Large intestine (tissue), 3 donors: ENCODE results near the gene PTPRM. TPM values are rescaled to one million over a fixed set of nuclear protein-coding genes. Genes with fewer than 3 reads are reported as not detected.

ENCODE experiments used
- DNase-seq, 2 donors: peaks; one replicate each; pipeline versions ENCODE4 v3.0.0 to v3.0.0-alpha.2; 2013
- H3K27ac ChIP-seq: one replicate; pipeline ENCODE4 v1.5.1; 2013; ENCODE audit warnings: low read length
- H3K27me3 ChIP-seq: 2 replicates; pipeline ENCODE4 v1.6.1; 2013; ENCODE audit warnings: low read length; ENCODE audit not compliant: control insufficient read depth, insufficient read depth
- H3K36me3 ChIP-seq: 2 replicates; pipeline ENCODE4 v1.6.1; 2013; ENCODE audit warnings: low read length; ENCODE audit not compliant: control insufficient read depth, insufficient read depth
- H3K4me1 ChIP-seq: one replicate; pipeline ENCODE4 v1.6.1; 2013; ENCODE audit warnings: low read length; ENCODE audit not compliant: control insufficient read depth, insufficient read depth
- H3K4me3 ChIP-seq: one replicate; pipeline ENCODE4 v1.5.1; 2013; ENCODE audit warnings: low read length
- H3K9me3 ChIP-seq: one replicate; pipeline ENCODE4 v1.6.1; 2013; ENCODE audit warnings: mild to moderate bottlenecking, low read depth, low read length, moderate library complexity; ENCODE audit not compliant: control insufficient read depth
- WGBS: methylation state at CpG from one replicate; pipeline ENCODE4 v1.1.5; 2013; ENCODE audit warnings: low lambda C conversion rate; ENCODE audit not compliant: insufficient coverage; 5-methylcytosine and 5-hydroxymethylcytosine counted together
- polyA plus RNA-seq: library from polyadenylated mRNA; unstranded; fragments of 120-200 nt; gene quantifications from one replicate; pipeline ENCODE4 v1.2.1, GENCODE V29; 2013

PTPRM gene
- polyA plus RNA-seq, 1 donor, result 27.2 TPM

DNA sequence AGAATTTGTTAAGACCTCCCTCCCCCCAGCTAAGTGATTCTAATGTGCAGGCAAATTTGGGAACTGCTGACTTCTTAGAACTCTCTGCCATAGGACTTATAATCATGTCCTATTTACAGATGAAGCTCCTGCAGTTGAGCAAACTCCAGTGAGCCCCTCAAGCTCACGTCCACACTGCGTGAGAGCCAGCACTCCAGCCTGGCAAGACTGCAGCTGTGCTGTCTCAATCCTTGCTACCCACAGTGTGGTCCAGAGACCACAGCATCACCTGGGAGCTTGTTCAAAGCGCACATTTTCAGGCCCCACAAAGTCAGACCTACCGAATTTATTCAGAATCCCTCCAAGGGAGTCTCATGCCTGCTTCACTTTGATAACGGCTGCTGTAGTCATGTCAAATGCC lies 799.0 kb downstream of the PTPRM start:
- H3K9me3 ChIP-seq, result peaks cover 2% of the 10 kb centered on the region
- H3K4me1 ChIP-seq, result peaks cover 4% of the 10 kb centered on the region
- no peak overlapping the region for H3K4me3 ChIP-seq
- no peak for DNase-seq
- no peaks in the 10 kb centered on the region for H3K36me3 ChIP-seq
- WGBS, result no CpG with 5 or more reads among the region's 5 CpGs
- H3K27ac ChIP-seq, result no peak overlapping the region
- peaks cover 29% of the 10 kb centered on the region for H3K27me3 ChIP-seq

DNA sequence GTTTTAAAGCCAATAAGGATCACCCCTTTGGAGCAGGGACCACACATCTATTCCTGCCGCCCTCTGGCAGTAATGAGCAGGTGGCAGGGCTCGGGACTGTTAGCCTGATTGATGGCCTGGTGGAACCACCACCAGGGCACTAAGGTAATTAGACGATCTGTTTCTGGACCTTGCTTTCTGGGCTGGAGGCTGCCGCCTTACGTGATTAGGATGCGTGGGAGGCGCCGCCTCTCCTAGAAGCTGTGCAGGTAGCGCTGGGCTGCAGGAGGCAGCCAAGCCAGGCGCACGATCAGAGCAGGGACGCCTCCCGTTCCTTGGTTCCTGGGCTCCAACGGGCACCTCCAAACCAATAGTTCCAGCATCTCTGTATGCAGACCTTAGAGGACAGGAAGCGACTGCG lies 799.5 kb downstream of the PTPRM start:
- H3K27ac ChIP-seq, result no peak overlapping the region
- H3K27me3 ChIP-seq, result peaks cover 29% of the 10 kb centered on the region
- peaks cover 4% of the 10 kb centered on the region for H3K4me1 ChIP-seq
- WGBS, result no CpG with 5 or more reads among the region's 16 CpGs
- no peak overlapping the region for H3K4me3 ChIP-seq
- DNase-seq, result peak in 1 of 2 donors; percentile 9
- peaks cover 2% of the 10 kb centered on the region for H3K9me3 ChIP-seq
- peaks cover 2% of the 10 kb centered on the region for H3K36me3 ChIP-seq

DNA sequence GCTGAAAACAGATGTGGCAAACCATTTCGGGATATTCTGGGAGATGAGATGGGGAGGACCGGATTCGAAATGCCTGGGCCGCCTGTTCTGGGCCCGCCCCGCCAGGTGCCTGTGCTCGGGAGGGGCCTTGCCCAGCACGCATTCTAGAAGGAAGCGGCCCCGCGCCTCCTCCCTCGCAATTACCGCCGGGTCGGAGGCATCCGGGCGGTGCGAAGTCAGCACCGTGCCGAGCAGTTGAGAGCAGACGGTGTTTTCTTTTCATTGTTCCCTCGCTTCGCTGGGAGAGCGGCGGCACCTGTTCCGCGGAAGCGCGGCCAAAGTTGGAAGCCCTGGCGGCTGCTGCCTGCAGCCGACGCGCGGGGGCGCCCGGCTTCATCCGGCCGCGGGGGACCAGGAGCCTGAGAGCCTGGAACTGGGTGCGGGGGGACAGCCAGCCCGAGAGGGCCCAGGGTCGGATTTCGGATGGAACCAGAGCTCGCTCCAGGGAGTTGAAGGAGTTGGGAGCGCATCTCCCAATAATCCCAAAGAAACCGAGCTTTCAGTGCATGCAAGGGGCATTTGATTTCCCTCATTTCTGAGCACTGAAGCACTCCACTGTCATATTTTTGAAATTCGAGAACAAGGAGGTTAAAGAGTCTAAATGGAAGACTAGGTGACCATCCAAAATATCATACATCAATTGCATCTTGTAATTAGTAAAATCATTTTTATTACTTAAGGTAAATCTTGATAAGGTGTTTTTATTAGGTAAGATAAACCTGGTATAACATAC lies 800.3 kb downstream of the PTPRM start:
- WGBS, result 100% methylated on average over 1 of the region's 47 CpGs
- DNase-seq, result peak; percentile 11 to 57
- H3K4me3 ChIP-seq, result no peak overlapping the region
- H3K4me1 ChIP-seq, result peaks cover 4% of the 10 kb centered on the region
- peaks cover 2% of the 10 kb centered on the region for H3K9me3 ChIP-seq
- no peak overlapping the region for H3K27ac ChIP-seq
- H3K36me3 ChIP-seq, result peaks cover 2% of the 10 kb centered on the region
- H3K27me3 ChIP-seq, result peaks cover 29% of the 10 kb centered on the region

DNA sequence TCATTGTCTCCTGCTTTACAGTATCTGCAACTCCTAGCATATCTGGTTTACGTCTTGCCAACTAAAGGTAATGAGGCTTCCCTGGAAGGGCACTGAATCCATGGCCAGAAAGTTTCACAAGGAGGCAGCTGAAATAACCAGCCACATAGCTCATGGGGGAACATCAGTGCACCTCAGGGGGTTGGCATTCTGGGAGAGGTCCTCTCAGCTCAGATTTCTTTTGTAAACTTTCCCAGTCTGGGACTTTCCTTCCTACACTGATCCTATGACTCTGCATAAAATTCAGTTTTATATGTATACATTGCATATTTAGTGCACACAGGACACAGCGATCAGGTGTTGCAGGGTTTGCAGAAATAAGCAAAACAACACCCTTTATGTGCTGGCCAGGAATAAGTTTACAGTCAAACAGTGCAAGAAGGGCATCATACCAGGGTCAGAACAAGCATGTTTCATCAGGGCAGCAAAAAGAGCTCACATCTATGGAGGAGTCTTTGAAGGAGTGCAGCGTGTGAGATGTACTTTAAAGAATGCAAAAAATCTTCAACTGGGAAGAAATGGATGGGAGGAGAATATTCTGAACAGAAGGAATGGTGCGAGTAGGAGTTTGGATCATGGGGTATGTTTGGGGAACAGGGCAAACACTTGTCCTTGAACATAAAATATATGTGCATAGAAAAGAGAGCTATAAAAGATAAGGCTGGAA lies 801.5 kb downstream of the PTPRM start:
- H3K36me3 ChIP-seq, result peaks cover 2% of the 10 kb centered on the region
- peaks cover 4% of the 10 kb centered on the region for H3K4me1 ChIP-seq
- H3K27me3 ChIP-seq, result peaks cover 29% of the 10 kb centered on the region
- 100% methylated on average over 2 of the region's 4 CpGs for WGBS
- no peak overlapping the region for H3K4me3 ChIP-seq
- no peak for DNase-seq
- no peak overlapping the region for H3K27ac ChIP-seq
- H3K9me3 ChIP-seq, result peaks cover 2% of the 10 kb centered on the region

DNA sequence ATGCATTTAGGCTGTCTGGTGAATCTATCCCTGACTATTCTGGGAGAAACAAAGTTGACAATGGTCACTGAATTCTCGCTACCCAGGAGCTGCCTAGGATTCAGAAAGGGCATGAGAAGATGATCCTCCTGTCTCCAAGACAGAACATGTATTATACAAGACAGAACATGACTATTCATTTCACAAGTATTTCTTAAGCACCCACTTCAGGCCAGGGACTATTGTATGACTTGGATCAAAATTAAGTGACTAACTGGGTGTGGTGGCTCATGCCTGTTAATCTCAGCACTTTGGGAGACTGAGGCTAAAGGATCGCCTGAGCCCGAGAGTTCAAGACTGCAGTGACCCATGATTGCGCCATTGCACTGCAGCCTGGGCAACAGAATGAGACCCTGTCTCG lies 806.4 kb downstream of the PTPRM start:
- H3K27me3 ChIP-seq, result peaks cover 5% of the 10 kb centered on the region
- no peaks in the 10 kb centered on the region for H3K4me1 ChIP-seq
- H3K27ac ChIP-seq, result no peak overlapping the region
- no CpG with 5 or more reads among the region's 5 CpGs for WGBS
- no peak for DNase-seq
- no peak overlapping the region for H3K4me3 ChIP-seq
- no peaks in the 10 kb centered on the region for H3K9me3 ChIP-seq
- H3K36me3 ChIP-seq, result peaks cover 6% of the 10 kb centered on the region

DNA sequence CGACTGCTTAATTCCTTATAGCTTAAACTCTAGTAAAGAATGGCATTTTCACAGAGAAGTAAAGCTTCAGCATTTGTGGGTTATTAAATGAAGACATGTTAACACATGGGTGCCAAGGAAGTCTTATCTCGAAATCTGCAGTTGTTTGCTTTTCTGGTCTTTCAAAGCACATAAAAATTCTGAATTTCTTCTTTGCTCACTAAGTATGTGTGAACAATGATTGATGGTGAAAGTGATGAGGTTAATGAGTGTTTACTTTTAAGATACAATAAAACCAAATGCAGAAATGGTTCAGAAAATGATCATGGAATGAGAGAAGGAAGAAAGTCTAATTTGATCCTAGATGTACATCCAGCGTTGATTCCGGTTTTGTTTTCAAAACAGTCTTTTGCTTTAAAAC lies 807.6 kb downstream of the PTPRM start:
- WGBS, result 100% methylated on average over 2 of the region's 4 CpGs
- no peaks in the 10 kb centered on the region for H3K9me3 ChIP-seq
- no peak for DNase-seq
- H3K36me3 ChIP-seq, result peaks cover 12% of the 10 kb centered on the region
- H3K27ac ChIP-seq, result no peak overlapping the region
- H3K27me3 ChIP-seq, result peaks cover under 1% of the 10 kb centered on the region
- H3K4me3 ChIP-seq, result no peak overlapping the region
- H3K4me1 ChIP-seq, result no peaks in the 10 kb centered on the region

DNA sequence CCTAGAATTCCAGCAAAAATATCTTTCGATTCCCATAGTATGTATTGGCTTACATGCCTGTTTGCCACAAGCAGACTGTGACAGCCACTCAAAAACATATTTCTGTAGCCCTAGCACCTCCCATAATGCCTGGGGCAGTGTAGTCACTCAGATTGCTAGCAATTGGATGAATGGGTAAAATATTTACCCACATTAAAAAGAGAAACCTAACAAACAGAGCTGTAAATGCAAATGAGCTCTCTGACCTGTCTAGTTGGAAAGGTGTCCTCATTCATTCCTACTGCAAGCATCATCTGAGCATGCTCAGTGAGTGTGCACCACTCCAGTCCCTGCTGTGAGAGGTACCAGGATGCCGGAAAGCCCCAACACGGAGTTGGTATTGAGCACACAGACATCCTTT lies 808.1 kb downstream of the PTPRM start:
- H3K36me3 ChIP-seq, result peaks cover 12% of the 10 kb centered on the region
- no CpG with 5 or more reads among the region's 3 CpGs for WGBS
- no peaks in the 10 kb centered on the region for H3K27me3 ChIP-seq
- H3K4me3 ChIP-seq, result no peak overlapping the region
- DNase-seq, result no peak
- H3K27ac ChIP-seq, result no peak overlapping the region
- no peaks in the 10 kb centered on the region for H3K4me1 ChIP-seq
- H3K9me3 ChIP-seq, result no peaks in the 10 kb centered on the region

DNA sequence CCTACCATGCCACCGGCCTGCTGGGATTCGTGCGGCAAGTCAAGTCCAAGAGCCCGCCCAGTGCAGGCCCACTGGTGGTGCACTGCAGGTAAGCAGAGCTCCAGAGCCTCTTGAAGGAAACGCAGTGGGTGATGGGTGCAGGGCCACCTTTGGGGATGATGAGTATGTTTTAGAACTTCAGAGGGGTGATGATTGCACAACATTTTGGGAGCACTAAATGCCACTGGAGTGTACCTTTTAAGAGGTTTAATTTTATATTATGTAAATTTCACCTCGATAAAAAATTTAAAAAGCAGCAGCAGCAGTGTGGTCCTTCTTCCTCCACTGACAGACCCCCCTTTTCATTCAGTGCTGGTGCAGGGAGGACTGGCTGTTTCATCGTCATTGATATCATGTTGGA lies 809.0 kb downstream of the PTPRM start:
- peaks cover 12% of the 10 kb centered on the region for H3K36me3 ChIP-seq
- H3K9me3 ChIP-seq, result no peaks in the 10 kb centered on the region
- no peak overlapping the region for H3K4me3 ChIP-seq
- H3K4me1 ChIP-seq, result no peaks in the 10 kb centered on the region
- no CpG with 5 or more reads among the region's 7 CpGs for WGBS
- DNase-seq, result no peak
- no peaks in the 10 kb centered on the region for H3K27me3 ChIP-seq
- H3K27ac ChIP-seq, result no peak overlapping the region

DNA sequence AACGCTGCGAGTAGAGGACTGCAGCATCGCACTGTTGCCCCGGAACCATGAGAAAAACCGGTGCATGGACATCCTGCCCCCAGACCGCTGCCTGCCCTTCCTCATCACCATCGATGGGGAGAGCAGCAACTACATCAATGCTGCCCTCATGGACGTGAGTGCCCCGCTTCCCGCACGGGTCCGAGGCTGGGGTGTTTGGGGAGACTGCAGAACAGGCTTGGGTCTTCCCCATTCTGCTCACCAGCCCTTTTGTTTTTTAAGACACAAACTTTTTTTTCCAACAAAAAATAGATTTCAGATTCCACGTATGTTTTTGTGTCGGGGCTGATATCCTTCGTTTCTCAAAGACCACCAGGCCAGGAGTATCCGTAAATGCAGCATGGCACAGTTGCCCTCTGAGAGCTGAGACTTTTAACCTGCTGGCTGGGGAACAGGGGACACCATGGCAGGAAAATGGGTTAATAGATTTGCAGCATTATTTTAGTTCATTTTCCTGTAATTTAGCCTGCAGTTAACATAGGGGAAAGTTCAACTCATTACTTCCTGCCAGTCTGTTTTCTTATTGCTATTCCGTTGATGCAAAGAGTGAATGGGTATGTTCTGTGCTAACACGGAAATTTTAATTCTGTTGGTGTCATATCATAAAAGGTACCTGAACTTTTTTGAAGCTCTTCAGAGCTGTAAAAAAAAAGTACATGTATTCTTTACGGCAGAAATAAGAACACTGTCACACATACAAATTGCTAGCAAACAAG lies 812.2 kb downstream of the PTPRM start:
- Histone ChIP-seq H3K4me3 (no peak overlapping the region), H3K27ac (no peak overlapping the region), H3K4me1 (no peaks in the 10 kb centered on the region), H3K27me3 (no peaks in the 10 kb centered on the region), H3K9me3 (no peaks in the 10 kb centered on the region), H3K36me3 (peaks cover 19% of the 10 kb centered on the region)
- no peak for DNase-seq
- WGBS, result 90% methylated on average over 2 of the region's 19 CpGs

DNA sequence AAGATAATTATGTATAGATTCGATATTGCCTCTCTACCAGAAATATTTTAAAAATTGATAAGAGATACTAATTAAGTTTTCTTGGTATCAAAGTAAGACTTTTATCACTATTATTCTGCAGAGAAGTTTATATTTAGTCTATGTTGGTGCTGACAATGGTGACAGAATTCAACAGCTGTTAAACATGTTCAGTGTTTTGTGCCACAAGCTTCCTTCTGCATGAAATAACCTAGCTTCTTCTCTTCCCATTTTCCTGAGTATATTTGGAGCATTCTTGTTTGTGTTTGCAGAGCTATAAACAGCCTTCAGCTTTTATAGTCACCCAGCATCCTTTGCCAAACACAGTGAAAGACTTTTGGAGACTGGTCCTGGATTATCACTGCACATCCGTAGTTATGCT lies 812.9 kb downstream of the PTPRM start:
- no peaks in the 10 kb centered on the region for H3K4me1 ChIP-seq
- H3K9me3 ChIP-seq, result no peaks in the 10 kb centered on the region
- H3K4me3 ChIP-seq, result no peak overlapping the region
- no peak for DNase-seq
- no peak overlapping the region for H3K27ac ChIP-seq
- no CpG with 5 or more reads among the region's 2 CpGs for WGBS
- no peaks in the 10 kb centered on the region for H3K27me3 ChIP-seq
- peaks cover 23% of the 10 kb centered on the region for H3K36me3 ChIP-seq
